IMR-90 (cell line): ENCODE results near the gene XPO6. TPM values are rescaled to one million over a fixed set of nuclear protein-coding genes. Genes with fewer than 3 reads are reported as not detected.

Source experiments
- ATAC-seq: fragments of 200-7000 bp; cut with Tn5 transposase; 2 replicates; pipeline ENCODE4 v1.9.1; 2020; ENCODE audit warnings: low read depth, mild to moderate bottlenecking, moderate library complexity
- BruUV-seq: library from RNA; stranded (reverse); fragments of 400-500 nt; replicated peaks from 2 replicates; lab custom pipeline; 2021; lab: Mats Ljungman, UMichigan
- CTCF ChIA-PET: fragments of 300-600 bp; formaldehyde crosslinking; extraction: SDS; loops from one replicate; lab custom pipeline; 2021; ENCODE audit warnings: antibody characterized with exemption; lab: Yijun Ruan, JAX
- POLR2A ChIA-PET: fragments of 300-600 bp; sonication (Branson Sonifier 250); formaldehyde crosslinking; loops from one replicate; lab custom pipeline; 2022; ENCODE audit warnings: antibody characterized with exemption; ENCODE audit not compliant: unreplicated experiment; lab: Charles Lee
- DNase-seq: peaks from one replicate; pipeline ENCODE4 v3.0.0; 2013
- H2AFZ ChIP-seq: replicated peaks from 2 replicates; pipeline ENCODE3; 2013; ENCODE audit warnings: low read length, mild to moderate bottlenecking; ENCODE audit not compliant: poor library complexity
- H2AK5ac ChIP-seq: 2 replicates; pipeline ENCODE4 v1.6.1; 2013; ENCODE audit warnings: low read depth, low read length, inconsistent platforms
- H2AK9ac ChIP-seq: replicated peaks from 2 replicates; pipeline ENCODE3; 2013; ENCODE audit warnings: mild to moderate bottlenecking, low read depth, low read length, moderate library complexity; ENCODE audit not compliant: poor library complexity
- H2BK120ac ChIP-seq: 2 replicates; pipeline ENCODE4 v1.6.1; 2013; ENCODE audit warnings: low read depth, low read length, inconsistent platforms
- H2BK15ac ChIP-seq: 3 replicates; pipeline ENCODE4 v1.6.1; 2013; ENCODE audit warnings: low read depth, low read length, inconsistent platforms
- H2BK20ac ChIP-seq: 2 replicates; pipeline ENCODE4 v1.6.1; 2013; ENCODE audit warnings: low read depth, mild to moderate bottlenecking, inconsistent platforms, low read length, moderate library complexity
- H2BK5ac ChIP-seq: 2 replicates; pipeline ENCODE4 v1.6.1; 2013; ENCODE audit warnings: mild to moderate bottlenecking, low read depth, low read length, inconsistent platforms; ENCODE audit not compliant: poor library complexity, severe bottlenecking
- H3K14ac ChIP-seq: replicated peaks from 2 replicates; pipeline ENCODE4 v1.6.1; 2013; ENCODE audit warnings: low read depth, low read length, inconsistent platforms
- H3K18ac ChIP-seq: 2 replicates; pipeline ENCODE4 v1.6.1; 2013; ENCODE audit warnings: low read depth, low read length, control low read depth
- H3K23ac ChIP-seq: 2 replicates; pipeline ENCODE4 v1.6.1; 2013; ENCODE audit warnings: low read depth, low read length, inconsistent platforms
- H3K27ac ChIP-seq: 2 replicates; pipeline ENCODE4 v1.5.1; 2013; ENCODE audit warnings: mild to moderate bottlenecking, control low read depth, low read length; ENCODE audit not compliant: insufficient read depth
- H3K27me3 ChIP-seq: 2 replicates; pipeline ENCODE4 v1.6.1; 2013; ENCODE audit warnings: low read length; ENCODE audit not compliant: control insufficient read depth, insufficient read depth
- H3K36me3 ChIP-seq: 2 replicates; pipeline ENCODE4 v1.6.1; 2013; ENCODE audit warnings: low read length, mixed read lengths; ENCODE audit not compliant: control insufficient read depth, insufficient read depth
- H3K4ac ChIP-seq: 2 replicates; pipeline ENCODE4 v1.6.1; 2013; ENCODE audit warnings: low read depth, low read length, inconsistent platforms
- H3K4me1 ChIP-seq: 2 replicates; pipeline ENCODE4 v1.6.1; 2013; ENCODE audit warnings: low read length, mixed read lengths; ENCODE audit not compliant: control insufficient read depth, insufficient read depth
- H3K4me2 ChIP-seq: 2 replicates; pipeline ENCODE4 v1.6.1; 2013; ENCODE audit warnings: low read depth, mild to moderate bottlenecking, control low read depth, low read length, moderate library complexity
- H3K4me3 ChIP-seq: 2 replicates; pipeline ENCODE4 v1.5.1; 2013; ENCODE audit warnings: low read depth, mild to moderate bottlenecking, control low read depth, low read length, moderate library complexity; ENCODE audit not compliant: insufficient read depth
- H3K56ac ChIP-seq: 2 replicates; pipeline ENCODE4 v1.6.1; 2013; ENCODE audit warnings: low read length, inconsistent platforms; ENCODE audit not compliant: insufficient read depth; ENCODE audit errors: extremely low read depth
- H3K79me1 ChIP-seq, 2 experiments: 2 replicates each; pipeline ENCODE4 v1.6.1; 2013; ENCODE audit warnings: low read length in 2 of 2, inconsistent platforms in 1 of 2, low read depth in 1 of 2
- H3K9ac ChIP-seq: 2 replicates; pipeline ENCODE4 v1.6.1; 2013; ENCODE audit warnings: low read depth, low read length, control low read depth
- H3K9me1 ChIP-seq: 2 replicates; pipeline ENCODE4 v1.6.1; 2013; ENCODE audit warnings: low read length, inconsistent platforms; ENCODE audit not compliant: insufficient read depth
- H3K9me3 ChIP-seq: 2 replicates; pipeline ENCODE4 v1.6.1; 2013; ENCODE audit warnings: low read length; ENCODE audit not compliant: control insufficient read depth, insufficient read depth
- H4K20me1 ChIP-seq: 2 replicates; pipeline ENCODE4 v1.6.1; 2013; ENCODE audit warnings: low read length, inconsistent platforms; ENCODE audit not compliant: insufficient read depth
- H4K5ac ChIP-seq: 2 replicates; pipeline ENCODE4 v1.6.1; 2013; ENCODE audit warnings: mild to moderate bottlenecking, low read depth, low read length, control low read depth
- H4K8ac ChIP-seq, 2 experiments: 2 replicates each; pipeline ENCODE4 v1.6.1; 2013; ENCODE audit warnings: low read depth in 2 of 2, low read length in 2 of 2, control low read depth in 1 of 2, inconsistent platforms in 1 of 2
- H4K91ac ChIP-seq: 2 replicates; pipeline ENCODE4 v1.6.1; 2013; ENCODE audit warnings: low read depth, low read length, inconsistent platforms; ENCODE audit not compliant: insufficient read depth
- BHLHE40 ChIP-seq: fragments of 150-350 bp; IDR thresholded peaks from 2 replicates; pipeline ENCODE4 v1.6.1; 2016; ENCODE audit warnings: mild to moderate bottlenecking, low read depth, low read length
- CHD1 ChIP-seq: IDR thresholded peaks from 2 replicates; pipeline ENCODE4 v1.6.1; 2012; ENCODE audit warnings: low read depth, low read length, improper control_type of control experiment
- FOS ChIP-seq: fragments of 150-350 bp; IDR thresholded peaks from 2 replicates; pipeline ENCODE4 v1.6.1; 2016; ENCODE audit warnings: low read depth, low read length
- MAZ ChIP-seq: IDR thresholded peaks from 2 replicates; pipeline ENCODE4 v1.6.1; 2012; ENCODE audit warnings: low read depth, mild to moderate bottlenecking, low read length, improper control_type of control experiment, moderate library complexity, borderline replicate concordance
- NFE2L2 ChIP-seq: fragments of 150-350 bp; IDR thresholded peaks from 2 replicates; pipeline ENCODE4 v1.6.1; 2016; ENCODE audit warnings: low read depth, mild to moderate bottlenecking, low read length
- POLR2A ChIP-seq: IDR thresholded peaks from 2 replicates; pipeline ENCODE4 v1.6.1; 2012; ENCODE audit warnings: mild to moderate bottlenecking, low read depth, low read length
- RAD21 ChIP-seq: IDR thresholded peaks from 2 replicates; pipeline ENCODE4 v1.6.1; 2012; ENCODE audit warnings: low read length, improper control_type of control experiment
- RCOR1 ChIP-seq: IDR thresholded peaks from 2 replicates; pipeline ENCODE4 v1.6.1; 2012; ENCODE audit warnings: mild to moderate bottlenecking, low read length, improper control_type of control experiment; ENCODE audit not compliant: insufficient replicate concordance
- RFX5 ChIP-seq: IDR thresholded peaks from 2 replicates; pipeline ENCODE4 v1.8.0; 2012; ENCODE audit warnings: low read depth, mild to moderate bottlenecking, low read length, moderate library complexity
- SMC3 ChIP-seq: fragments of 150-350 bp; IDR thresholded peaks from 2 replicates; pipeline ENCODE4 v1.6.1; 2016; ENCODE audit warnings: low read depth, mild to moderate bottlenecking, antibody characterized with exemption, low read length, moderate library complexity
- WGBS, 2 experiments: methylation state at CpG; one replicate each; pipeline versions ENCODE4 v1.1.5 to v1.1.7; 2013; ENCODE audit warnings: missing lambda C conversion rate in 2 of 2; ENCODE audit not compliant: insufficient read length in 1 of 2; ENCODE audit errors: extremely low coverage in 2 of 2; 5-methylcytosine and 5-hydroxymethylcytosine counted together
- dilution Hi-C: fragments of 300-500 bp; cut with HindIII; formaldehyde crosslinking; loops from one replicate; pipeline ENCODE4 v1.14.3; 2018; ENCODE audit warnings: low sequenced_read_pairs; ENCODE audit not compliant: unreplicated experiment
- in situ Hi-C: fragments of 300-500 bp; cut with MboI; formaldehyde crosslinking; loops from 3 replicates; pipeline ENCODE4 v1.14.3; 2019; ENCODE audit warnings: low sequenced_read_pairs, inconsistent platforms, mixed read lengths
- intact Hi-C: fragments of 100-400 bp; cut with micrococcal nuclease; formaldehyde crosslinking; loops from 2 replicates; pipeline ENCODE4 v1.10.0; 2022
- polyA plus RNA-seq, 3 experiments: library from polyadenylated mRNA; depleted of rRNA; stranded (reverse); fragments of >200 nt; gene quantifications; 2 replicates each; pipeline ENCODE4 v1.2.3, GENCODE V29; 2012; ENCODE audit warnings: low replicate concordance in 1 of 3
- total RNA-seq: library from RNA; depleted of rRNA; stranded (reverse); fragments of >200 nt; gene quantifications from 2 replicates; pipeline ENCODE4 v1.2.3, GENCODE V29; 2012
- TF ChIP-seq, protein P1 (sequence below): fragments of 150-350 bp; IDR thresholded peaks from 2 replicates; pipeline ENCODE4 v1.6.1; 2016; ENCODE audit warnings: low read depth, mild to moderate bottlenecking, low read length, moderate library complexity, borderline replicate concordance
- TF ChIP-seq, protein P2 (sequence below): fragments of 150-350 bp; IDR thresholded peaks from 2 replicates; pipeline ENCODE4 v1.6.1; 2017; ENCODE audit warnings: mild to moderate bottlenecking, antibody characterized with exemption, low read length, low read depth

The XPO6 gene
- total and polyA plus RNA-seq, 2 of the 4 experiments (the other 2 are of a cell fraction): 108 to 184 TPM

DNA sequence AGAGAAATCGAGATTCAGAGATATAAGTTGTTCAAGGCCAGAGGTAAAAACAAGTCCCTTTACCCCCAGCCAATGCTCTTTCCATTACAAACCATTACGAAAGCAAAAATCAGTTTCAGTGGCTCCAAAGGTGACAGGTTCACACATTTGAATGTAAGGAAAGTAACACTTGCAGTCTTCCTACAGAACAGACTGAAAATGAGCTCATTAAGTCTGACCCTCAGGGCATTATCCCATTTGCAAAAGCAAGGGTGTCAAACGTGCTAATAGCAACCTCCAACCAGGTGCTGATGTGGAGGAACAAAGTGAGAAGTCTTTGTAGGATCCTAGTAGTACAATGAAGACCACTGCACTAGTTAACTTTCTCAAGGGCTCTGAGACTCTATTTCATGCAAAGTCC lies 65.2 kb downstream of the XPO6 start:
- TF ChIP-seq BHLHE40 (no peak), MAZ (no peak), RAD21 (no peak), FOS (no peak), RCOR1 (no peak), RFX5 (no peak), CHD1 (no peak), NFE2L2 (no peak), SMC3 (no peak), POLR2A (no peak)
- TF ChIP-seq, protein P1, sequence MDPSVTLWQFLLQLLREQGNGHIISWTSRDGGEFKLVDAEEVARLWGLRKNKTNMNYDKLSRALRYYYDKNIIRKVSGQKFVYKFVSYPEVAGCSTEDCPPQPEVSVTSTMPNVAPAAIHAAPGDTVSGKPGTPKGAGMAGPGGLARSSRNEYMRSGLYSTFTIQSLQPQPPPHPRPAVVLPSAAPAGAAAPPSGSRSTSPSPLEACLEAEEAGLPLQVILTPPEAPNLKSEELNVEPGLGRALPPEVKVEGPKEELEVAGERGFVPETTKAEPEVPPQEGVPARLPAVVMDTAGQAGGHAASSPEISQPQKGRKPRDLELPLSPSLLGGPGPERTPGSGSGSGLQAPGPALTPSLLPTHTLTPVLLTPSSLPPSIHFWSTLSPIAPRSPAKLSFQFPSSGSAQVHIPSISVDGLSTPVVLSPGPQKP: no peak
- TF ChIP-seq, protein P2, sequence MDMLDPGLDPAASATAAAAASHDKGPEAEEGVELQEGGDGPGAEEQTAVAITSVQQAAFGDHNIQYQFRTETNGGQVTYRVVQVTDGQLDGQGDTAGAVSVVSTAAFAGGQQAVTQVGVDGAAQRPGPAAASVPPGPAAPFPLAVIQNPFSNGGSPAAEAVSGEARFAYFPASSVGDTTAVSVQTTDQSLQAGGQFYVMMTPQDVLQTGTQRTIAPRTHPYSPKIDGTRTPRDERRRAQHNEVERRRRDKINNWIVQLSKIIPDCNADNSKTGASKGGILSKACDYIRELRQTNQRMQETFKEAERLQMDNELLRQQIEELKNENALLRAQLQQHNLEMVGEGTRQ: no peak
- Histone ChIP-seq H4K8ac (no peak overlapping the region), H3K23ac (no peak overlapping the region), H2BK20ac (no peak overlapping the region), H3K4ac (no peak overlapping the region), H3K18ac (no peak overlapping the region), H2AK5ac (no peak overlapping the region), H2AFZ (no peak overlapping the region), H3K4me1 (peaks cover 5% of the 10 kb centered on the region), H3K14ac (no peak overlapping the region), H3K4me2 (no peak overlapping the region), H2BK5ac (peak overlapping the region; percentile 31), H4K91ac (no peak overlapping the region), H3K4me3 (no peak overlapping the region), H3K27ac (no peak overlapping the region), H3K9me3 (no peaks in the 10 kb centered on the region), H4K20me1 (peaks cover 7% of the 10 kb centered on the region; the same call in 1 of the 2 replicates), H4K5ac (peak overlapping the region; percentile 5; the same call in 1 of the 2 replicates), H3K56ac (no peak overlapping the region), H2BK15ac (no peak overlapping the region), H2BK120ac (no peak overlapping the region), H3K36me3 (peaks cover 50% of the 10 kb centered on the region), H2AK9ac (no peak overlapping the region), H3K9ac (no peak overlapping the region), H3K79me1 (peaks cover 49 to 76% of the 10 kb centered on the region in 2 experiments), H3K27me3 (no peaks in the 10 kb centered on the region), H3K9me1 (peaks cover 6% of the 10 kb centered on the region; the same call in 1 of the 2 replicates)
- WGBS, 2 experiments: no CpG with 5 or more reads among the region's 3 CpGs
- intact Hi-C loops: loop anchor here (10.0 kb wide), 1 partner anchor 168 kb away; no protein-coding TSS in a partner anchor
- POLR2A ChIA-PET: no interaction called here
- CTCF ChIA-PET: no interaction called here
- in situ Hi-C loops: loop anchor here (5.0 kb wide), 1 partner anchor 61 kb away; no protein-coding TSS in a partner anchor
- BruUV-seq: no TSS peak
- no peak for DNase-seq
- no peak for ATAC-seq
- dilution Hi-C loops: no loop called here
